Amniotic epithelial cell (primary cell): Measurements from ENCODE around the gene LRRC53.

Experiments used
- DNase-seq: peaks from one replicate; pipeline ENCODE4 v3.0.0-alpha.2; 2010; ENCODE audit warnings: low read depth

The LRRC53 gene

GRCh38 chr1:74496669-74497068 lies 15.7 kb downstream of the LRRC53 start:
- no peak for DNase-seq

DNA sequence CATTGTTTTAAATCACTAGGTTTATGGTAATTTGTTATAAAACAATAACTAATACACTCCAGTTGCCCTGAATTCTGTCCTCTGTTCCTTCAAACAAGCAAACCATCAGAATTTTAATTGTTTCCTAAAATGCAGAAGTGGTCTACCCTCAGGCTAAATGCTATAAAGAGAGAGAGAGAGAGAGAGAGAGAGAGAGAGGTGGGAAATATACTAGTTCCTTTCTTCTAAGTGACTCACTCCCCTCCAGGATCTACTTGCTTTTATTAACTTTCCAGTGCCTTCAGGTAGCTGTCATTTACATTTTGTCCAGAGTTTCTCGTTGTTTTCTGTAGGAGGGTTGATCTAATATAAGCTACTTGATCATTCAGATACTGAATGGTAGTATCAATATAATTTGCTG lies 26.4 kb downstream of the LRRC53 start:
- no peak for DNase-seq

- DNase-seq, result no peak
Observed at GRCh38 chr1:74485622-74486021, 26.8 kb downstream of the LRRC53 start.

GRCh38 chr1:74481607-74482006 lies 30.8 kb downstream of the LRRC53 start:
- no peak for DNase-seq

GRCh38 chr1:74480068-74480467 lies 32.3 kb downstream of the LRRC53 start:
- DNase-seq, result no peak

GRCh38 chr1:74478979-74479378 lies 33.4 kb downstream of the LRRC53 start:
- DNase-seq, result no peak

DNA sequence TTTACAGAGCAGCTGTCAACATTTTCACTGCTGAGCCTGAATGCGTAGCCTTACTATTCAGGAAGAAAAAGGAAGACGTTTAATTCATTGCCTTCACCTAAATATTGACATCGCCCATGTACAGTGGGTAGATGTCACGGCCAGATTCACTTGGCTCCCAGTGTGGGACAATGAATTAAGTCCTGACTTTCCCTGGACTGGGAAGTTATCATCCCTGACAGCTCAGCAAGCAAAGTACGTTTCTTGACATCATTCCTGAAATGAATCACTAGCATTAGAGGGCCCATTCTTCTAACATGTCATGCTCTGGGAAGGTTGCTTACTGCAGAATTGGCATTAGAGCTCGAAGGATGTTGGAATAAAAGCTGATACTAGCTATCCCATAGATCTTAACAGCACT lies 37.8 kb downstream of the LRRC53 start:
- no peak for DNase-seq

GRCh38 chr1:74471470-74471869 lies 40.9 kb downstream of the LRRC53 start:
- DNase-seq, result no peak

- no peak for DNase-seq
Observed at GRCh38 chr1:74470936-74471335, 41.5 kb downstream of the LRRC53 start.

- no peak for DNase-seq
Observed at GRCh38 chr1:74470251-74470650, 42.2 kb downstream of the LRRC53 start.

DNA sequence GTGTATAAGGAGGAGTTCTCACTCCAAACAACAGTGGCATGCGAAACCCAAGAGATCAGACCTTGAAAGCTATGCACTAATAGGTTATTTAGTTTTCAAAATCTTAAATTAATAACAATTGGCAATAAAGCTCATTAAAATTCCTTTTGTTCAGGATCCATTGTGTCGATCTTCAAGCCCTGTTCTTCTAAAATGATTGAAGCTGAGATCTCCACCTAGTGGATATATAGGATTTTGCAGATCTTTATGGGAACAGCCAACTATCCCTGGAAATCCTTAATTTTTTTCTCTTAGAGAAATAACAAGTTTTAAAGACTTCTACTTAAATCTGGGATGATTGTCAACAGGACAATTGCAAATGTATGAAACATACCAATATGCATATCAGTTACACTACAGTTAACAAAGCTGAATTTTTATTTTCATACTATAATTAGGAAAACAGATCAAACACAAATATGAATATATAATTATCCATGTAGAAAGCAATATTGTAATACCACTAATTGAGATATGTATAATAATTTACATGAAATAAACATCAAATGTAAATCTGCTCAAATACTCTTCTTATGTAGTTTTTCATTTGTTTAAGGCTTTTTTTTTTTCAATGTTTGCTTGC lies 43.3 kb downstream of the LRRC53 start:
- peak; percentile 33 for DNase-seq

DNA sequence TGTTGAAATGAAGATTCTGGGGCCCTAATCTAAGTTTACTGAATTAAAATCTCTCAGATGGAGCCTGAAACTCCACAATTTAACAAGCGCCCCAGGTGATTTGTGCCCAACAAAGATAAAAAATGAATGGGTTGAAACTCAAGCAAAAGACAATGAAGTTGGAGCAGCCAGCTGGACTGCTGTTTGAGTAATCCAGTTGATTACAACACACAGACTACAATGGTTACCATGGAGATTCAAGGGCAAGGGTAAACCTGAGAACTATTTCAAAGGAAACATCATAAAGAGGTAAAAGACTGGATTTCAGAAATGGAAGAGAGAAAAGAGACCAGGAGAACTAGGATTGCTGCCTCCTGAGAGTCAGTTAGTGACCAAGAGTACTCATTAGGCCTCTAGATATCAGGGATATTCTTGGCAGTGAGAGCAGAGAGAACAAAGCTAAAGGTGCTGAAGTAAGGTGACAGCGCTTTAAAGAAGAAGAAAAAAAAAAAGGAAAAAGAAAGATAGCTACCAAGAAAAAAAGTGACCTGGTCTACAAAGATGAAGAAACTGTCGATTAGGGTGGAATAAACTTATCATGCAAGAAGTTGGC lies 44.5 kb downstream of the LRRC53 start:
- DNase-seq, result peak; percentile 25

- no peak for DNase-seq
Observed at GRCh38 chr1:74465193-74465681, 47.2 kb downstream of the LRRC53 start.

GRCh38 chr1:74464037-74464436 lies 48.4 kb downstream of the LRRC53 start:
- no peak for DNase-seq

DNA sequence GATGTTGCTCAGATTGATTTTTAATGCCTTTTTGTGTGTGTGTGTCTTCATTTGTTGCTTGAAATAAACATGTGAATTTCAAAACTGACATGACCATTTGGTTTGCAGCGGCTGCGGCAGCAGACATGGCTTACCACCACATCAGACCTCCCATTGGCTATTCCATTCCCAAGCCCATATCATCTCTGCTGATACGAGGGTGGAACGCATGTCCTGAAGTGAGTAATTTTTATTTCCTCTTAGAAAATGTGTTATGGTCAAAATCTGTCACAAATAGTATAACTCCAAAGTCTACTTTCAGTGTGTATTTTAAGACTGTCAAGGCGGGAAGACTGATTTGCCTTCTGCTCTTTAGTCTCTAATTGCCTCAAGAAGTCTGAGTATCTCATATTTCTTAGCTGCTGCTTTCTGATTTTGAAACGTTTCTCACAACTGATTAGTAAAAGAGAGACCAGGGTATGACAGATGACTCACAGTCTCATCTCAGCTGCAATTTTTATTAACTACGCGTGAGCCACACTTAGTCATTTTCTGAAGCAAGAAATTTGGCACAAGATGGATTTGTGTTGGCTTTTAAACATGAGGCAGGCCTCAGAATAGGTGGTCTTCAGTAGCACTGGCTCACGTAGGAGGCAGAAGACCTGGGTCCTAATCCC lies 49.0 kb downstream of the LRRC53 start:
- peak; percentile 21 for DNase-seq

GRCh38 chr1:74457253-74457652 lies 55.2 kb downstream of the LRRC53 start:
- no peak for DNase-seq

- no peak for DNase-seq
Observed at GRCh38 chr1:74455390-74455789, 57.0 kb downstream of the LRRC53 start.

DNA sequence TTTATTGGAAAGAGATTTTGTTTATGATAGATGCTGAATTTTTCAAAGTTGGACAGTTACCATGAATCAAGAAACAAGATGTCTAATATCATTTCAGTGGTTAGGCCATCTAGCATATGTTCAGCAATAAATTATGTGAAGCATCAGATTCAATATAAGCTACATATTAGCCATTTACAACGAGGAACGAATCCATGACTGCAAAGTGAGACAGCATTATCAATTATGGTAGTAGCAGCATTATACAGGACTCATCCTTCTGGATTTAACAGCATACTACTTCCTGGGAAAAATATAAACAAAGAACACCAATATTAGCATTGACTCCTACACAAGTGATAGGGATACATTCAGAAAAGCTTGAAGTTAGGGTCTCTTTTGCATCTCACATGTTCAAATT lies 59.1 kb downstream of the LRRC53 start:
- DNase-seq, result no peak

DNA sequence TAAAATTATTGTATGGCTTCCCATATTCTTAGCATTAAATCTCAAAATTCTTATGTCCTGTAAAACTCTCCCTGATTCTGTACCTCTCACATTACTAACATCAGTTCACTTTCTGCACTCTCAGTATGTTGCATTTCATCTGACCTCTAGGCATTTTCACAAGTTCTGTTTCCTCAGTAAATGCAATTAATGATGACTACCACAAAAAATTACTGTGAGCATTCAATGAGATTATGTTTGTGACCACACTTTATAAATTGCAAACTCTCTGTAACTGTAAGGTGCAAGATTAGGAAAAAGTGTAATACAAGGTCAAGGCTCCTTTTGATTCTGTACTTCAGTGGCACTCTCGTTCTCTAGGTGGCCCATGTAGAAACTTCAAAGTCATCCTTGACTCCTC lies 60.4 kb downstream of the LRRC53 start:
- DNase-seq, result no peak

GRCh38 chr1:74437035-74437434 lies 75.4 kb downstream of the LRRC53 start:
- no peak for DNase-seq

DNA sequence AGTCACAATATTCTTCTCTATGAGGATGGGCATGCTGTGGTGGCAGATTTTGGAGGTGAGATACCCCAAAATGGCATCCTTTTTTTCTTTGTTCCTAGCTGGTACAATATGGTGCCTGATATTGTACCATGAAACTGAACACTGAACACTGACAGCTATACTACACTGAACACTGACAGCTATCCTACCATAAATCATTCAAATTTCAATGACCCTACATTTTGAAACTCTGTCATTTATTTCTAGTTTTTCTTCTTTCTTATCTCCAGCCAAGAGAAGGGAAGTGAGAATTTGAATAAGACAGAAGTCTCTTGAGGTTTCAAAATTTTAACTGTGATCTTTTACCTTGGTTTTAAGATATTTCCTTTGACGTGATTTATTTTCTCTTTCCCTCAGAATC lies 76.3 kb downstream of the LRRC53 start:
- no peak for DNase-seq

- no peak for DNase-seq
Observed at GRCh38 chr1:74434321-74434720, 78.1 kb downstream of the LRRC53 start.

- DNase-seq, result no peak
Observed at GRCh38 chr1:74432325-74432724, 80.1 kb downstream of the LRRC53 start.

GRCh38 chr1:74431531-74431930 lies 80.9 kb downstream of the LRRC53 start:
- DNase-seq, result no peak
